GM18502 (cell line): ENCODE measurements around the gene SRSF10.

Experiments used
- ATAC-seq: cut with Tn5 transposase; IDR thresholded peaks from one replicate; pipeline ENCODE4 v1.9.1; 2021; ENCODE audit warnings: mild to moderate bottlenecking; ENCODE audit not compliant: unreplicated experiment, poor library complexity

SRSF10 gene

GRCh38 chr1:23914921-23915320, 65.2 kb downstream of the SRSF10 start:
- ATAC-seq, result no peak
